HG02885 (cell line): ENCODE measurements around the gene UBE2R2.
A peak's percentile ranks its signal among the peaks of the same experiment; 100 is the strongest.
"Not testable (repeated sequence)": the region's sequence is repeated elsewhere in the genome, so short reads cannot be mapped to it uniquely, and the experiment has no call there.

Experiments
- ATAC-seq: cut with Tn5 transposase; IDR thresholded peaks from one replicate; pipeline ENCODE4 v1.9.1; 2021; ENCODE audit warnings: mild to moderate bottlenecking; ENCODE audit not compliant: unreplicated experiment, poor library complexity

The UBE2R2 gene, protein sequence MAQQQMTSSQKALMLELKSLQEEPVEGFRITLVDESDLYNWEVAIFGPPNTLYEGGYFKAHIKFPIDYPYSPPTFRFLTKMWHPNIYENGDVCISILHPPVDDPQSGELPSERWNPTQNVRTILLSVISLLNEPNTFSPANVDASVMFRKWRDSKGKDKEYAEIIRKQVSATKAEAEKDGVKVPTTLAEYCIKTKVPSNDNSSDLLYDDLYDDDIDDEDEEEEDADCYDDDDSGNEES

GRCh38 chr9:33816327-33817252, at the start of gene UBE2R2:
TSS of gene UBE2R2 (plus strand) at chr9:33817160. CDS start at chr9:33817758, 598 bp downstream.
- peak; percentile 68 for ATAC-seq

DNA sequence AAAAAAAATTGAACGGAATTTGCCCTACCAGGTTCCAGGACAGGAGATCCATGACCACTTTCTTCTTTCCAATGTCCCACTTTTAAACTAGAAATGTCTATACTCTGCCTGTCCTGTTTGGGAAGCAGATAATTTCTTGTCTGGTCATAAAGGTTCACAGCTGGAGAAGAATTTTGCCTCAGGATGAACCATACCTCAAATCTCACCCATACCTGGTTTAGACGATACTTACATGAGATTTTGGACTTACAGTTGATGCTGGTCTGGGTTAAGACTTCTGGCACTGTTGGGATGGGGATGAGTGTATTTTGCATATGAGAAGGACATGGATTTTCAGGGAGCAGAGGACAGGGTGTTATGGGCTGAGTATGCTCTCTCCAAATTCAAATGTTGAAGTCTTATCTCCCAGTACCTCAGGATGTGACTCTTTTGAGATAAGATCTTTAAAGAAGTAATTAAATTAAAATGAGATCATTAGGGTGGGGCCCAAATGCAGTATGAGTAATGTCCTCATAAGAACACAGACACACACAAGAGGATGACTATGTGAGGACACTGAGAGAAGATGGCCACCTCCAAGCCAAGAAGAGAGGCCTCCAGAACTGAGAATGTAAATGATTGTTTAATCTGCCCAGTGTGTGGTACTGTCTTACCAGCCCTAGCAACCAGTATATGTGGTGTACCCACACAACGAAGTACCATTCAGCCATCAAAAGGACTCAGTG, 46.6 kb upstream of the UBE2R2 start:
- ATAC-seq: not testable (repeated sequence)

DNA sequence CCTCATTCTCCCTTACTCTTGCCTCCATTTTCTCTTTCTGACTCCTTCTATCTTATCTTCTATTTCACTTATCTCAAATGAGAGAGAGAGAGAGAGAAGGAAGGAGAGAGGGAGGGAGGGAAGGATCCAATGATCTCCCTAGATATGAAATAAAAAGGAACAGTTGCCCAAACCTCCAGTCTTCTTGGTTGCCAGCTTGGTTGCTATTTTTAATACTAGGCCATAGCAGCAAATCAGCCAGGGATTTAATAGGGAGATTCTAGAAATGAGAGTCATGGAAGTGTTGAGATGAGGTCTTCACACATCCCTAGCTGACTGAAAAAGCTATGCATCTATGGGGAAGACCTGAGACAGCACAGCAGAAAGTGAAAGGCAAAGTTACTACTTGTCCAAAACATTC, 43.8 kb upstream of the UBE2R2 start:
- ATAC-seq: not testable (repeated sequence)

DNA sequence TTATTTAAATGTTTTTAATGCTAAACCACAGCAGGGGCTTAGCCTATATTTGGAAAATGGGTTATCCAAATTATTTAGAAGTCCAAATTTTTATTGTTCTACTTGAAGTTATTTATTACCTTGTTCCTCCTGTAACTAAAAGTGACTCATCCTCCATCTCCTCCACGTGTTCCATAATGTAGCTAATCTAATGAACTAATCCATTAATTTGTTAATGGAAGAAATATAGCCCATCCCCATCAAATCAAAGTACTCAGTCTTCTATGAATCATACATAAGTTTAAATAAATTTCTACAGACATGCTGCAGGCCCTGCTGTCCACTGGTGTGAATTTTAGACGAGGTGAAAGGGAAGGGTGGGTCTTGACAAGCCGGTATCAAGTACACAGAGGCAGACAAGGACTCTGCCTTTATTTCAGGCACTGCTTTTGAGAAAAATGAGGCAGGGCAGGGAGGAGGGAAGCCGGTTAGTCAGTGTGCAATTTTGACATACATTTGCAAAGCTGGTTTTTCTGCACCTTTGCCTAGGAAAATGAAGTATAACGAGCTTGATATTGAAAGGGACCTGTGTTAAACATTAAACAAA, 42.8 kb upstream of the UBE2R2 start:
- ATAC-seq: not testable (repeated sequence)

- ATAC-seq: no peak
These were observed 40.4 kb upstream of the UBE2R2 start for GRCh38 chr9:33776578-33776977.

GRCh38 chr9:33778700-33779351, 38.1 kb upstream of the UBE2R2 start:
- ATAC-seq: peak; percentile 84

DNA sequence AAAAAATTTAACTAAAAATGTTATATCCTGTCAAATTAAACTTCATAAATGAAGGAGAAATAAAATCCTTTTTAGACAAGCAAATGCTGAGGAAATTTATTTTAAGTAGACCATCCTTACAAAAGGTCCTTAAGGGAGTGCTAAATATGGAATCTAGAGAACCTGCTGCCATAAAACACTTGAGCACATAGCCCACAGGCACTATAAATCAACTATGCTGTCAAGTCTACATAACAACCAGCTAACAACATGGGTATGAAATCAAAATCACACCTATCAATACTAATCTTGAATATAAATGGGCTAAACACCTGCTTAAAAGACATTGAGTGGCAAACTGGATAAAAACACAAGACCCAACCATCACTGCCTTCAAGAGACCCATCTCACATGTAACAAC, 36.7 kb upstream of the UBE2R2 start:
- ATAC-seq: no peak

- ATAC-seq: no peak
These were observed 35.2 kb upstream of the UBE2R2 start for GRCh38 chr9:33781736-33782135.

DNA sequence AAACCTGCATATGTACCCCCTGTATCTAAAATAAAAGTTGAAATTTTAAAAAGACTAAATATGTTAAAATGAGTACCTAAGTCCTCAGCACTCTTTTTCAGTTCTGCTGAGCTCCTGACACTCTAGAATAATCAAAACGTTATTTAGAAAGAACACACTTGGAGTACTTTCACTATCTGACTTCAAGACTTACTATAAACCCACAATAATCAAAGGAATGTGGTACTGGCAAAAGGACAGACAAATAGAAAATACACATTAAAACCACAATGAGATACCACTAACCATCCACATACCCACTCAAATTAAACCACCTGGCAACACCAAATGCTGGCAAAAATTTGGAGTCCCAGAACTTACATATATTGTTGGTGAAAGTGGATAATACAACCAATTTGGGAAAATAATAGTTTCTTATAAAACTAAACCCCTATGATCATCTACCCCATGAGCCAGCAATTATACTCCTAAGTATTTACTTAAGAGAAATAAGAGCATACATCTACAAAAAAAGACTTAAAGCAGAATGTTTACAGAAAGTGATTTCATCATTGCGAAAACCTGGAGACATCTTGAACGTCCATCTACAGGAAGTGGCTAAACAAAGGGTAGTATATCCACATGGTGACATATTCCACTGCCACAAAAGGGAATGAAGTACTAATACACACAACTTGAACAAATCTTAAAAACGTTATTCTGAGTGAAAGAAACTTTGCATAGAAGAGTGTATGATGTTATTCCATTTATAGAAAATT, 34.4 kb upstream of the UBE2R2 start:
- ATAC-seq: no peak

- no peak for ATAC-seq
These were observed 31.0 kb upstream of the UBE2R2 start for GRCh38 chr9:33785914-33786313.

DNA sequence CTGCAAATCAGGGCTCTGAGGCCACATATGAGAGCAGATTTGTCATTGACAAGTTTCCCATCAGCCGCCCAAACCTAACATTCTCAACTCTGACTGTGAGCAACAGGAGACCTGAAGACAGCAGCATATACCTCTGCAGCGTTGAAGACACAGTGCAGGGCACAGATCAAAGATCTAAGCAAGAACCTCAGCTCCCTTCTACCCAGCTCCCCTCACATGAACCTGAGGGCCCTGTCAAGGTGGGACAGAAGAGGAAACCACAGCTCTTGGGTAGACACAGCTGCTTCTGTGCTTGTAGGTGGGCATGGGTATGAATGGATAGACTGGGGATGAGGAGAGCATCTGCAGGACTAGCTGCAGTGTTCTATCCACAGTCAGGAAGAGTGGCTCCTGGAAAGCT, 30.3 kb upstream of the UBE2R2 start:
- ATAC-seq: no peak

GRCh38 chr9:33787839-33788238, 29.1 kb upstream of the UBE2R2 start:
- no peak for ATAC-seq

DNA sequence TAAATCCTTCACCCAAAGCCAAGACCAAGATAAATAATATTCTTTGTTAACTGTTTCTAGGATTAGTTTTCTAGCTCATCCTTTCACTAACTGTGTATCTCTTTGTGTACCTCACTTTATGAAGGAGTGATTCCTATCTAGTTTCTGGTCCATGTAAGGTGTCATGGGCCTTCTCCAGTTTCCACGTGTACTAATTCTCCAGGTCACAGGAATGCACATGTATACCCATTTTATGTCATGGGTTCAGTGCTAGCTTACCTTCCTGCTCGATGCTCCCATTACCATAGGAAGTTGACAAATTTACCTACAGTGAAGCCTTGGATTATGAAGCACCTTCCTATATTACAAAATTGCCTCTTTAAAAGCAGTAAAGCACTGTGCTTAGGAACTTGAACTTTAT, 27.5 kb upstream of the UBE2R2 start:
- not testable (repeated sequence) for ATAC-seq

DNA sequence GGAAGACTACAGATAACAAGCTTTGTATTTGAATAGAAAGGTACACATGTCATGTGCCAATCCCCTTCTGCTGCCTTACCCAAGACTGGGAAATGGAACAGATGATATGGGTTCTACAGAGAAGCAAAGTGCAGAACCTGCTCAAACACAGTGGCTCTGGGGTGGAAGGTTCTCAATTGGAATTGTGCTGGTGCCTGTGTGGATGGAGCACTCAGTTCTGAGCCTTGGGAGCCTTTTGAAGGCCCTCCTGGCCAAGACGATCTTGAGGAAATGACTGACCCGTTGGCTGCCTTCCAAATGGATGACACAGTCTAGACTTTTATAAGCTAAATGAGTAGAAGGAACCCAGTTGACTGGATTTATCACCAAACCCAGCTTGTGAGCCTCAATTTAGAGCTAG, 25.8 kb upstream of the UBE2R2 start:
- no peak for ATAC-seq

DNA sequence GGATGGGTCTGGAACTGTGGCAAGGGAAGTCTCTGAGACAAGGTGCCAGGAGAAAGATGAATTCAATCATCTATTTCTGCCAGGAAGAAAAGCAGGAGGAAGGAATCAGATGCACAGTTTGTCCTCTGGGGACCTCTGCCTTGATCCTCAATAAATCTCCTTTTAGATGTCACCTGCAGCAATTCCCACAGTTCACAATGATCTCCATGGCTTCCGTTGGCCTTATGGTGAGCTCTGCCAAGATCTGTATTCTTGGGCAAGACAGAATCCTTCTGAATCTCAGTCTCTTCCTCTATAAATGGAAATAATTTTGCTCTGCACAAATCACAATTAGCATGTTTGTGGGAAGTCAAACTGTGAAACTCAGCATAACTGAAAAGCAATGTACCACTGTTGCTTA, 23.5 kb upstream of the UBE2R2 start:
- ATAC-seq: not testable (repeated sequence)

- ATAC-seq: no peak
These were observed 22.4 kb upstream of the UBE2R2 start for GRCh38 chr9:33794560-33794959.

GRCh38 chr9:33795281-33795680, 21.7 kb upstream of the UBE2R2 start, which contains the start of gene PRSS3:
TSS of gene PRSS3 (plus strand) at chr9:33795561. CDS start at chr9:33795574, 13 bp downstream.
- no peak for ATAC-seq

GRCh38 chr9:33795819-33796218, 21.1 kb upstream of the UBE2R2 start:
- ATAC-seq: no peak

DNA sequence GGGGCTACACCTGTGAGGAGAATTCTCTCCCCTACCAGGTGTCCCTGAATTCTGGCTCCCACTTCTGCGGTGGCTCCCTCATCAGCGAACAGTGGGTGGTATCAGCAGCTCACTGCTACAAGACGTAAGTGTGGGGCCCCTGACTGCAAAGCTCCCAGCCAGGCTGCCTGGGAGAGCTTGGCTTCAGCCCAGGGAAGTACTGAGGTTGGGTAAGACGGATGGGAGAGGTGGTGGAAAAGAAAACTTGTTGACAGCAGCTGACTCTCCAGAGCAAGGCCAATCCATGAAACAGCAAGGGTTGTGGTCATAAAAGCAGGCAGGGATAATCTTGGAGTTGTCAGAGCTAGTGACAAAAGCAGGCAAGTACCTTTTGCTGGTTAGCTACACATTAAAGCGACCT, 20.3 kb upstream of the UBE2R2 start:
- not testable (repeated sequence) for ATAC-seq
